MM.1S (cell line): Measurements from ENCODE around the gene HHIPL1.

Experiments
- CTCF ChIP-seq: fragments of 300-600 bp; sonication (generic); IDR thresholded peaks from 2 replicates; pipeline ENCODE4 v1.5.1; 2016; ENCODE audit warnings: antibody characterized with exemption, low read length, mixed read lengths
- EZH2 ChIP-seq: fragments of 300-600 bp; sonication (generic); optimal IDR thresholded peaks from 2 replicates; pipeline ENCODE3; 2017; ENCODE audit warnings: low read depth, mild to moderate bottlenecking, antibody characterized with exemption, low read length, mixed read lengths
- EZH2phosphoT487 ChIP-seq: fragments of 300-600 bp; sonication (generic); IDR thresholded peaks from 2 replicates; pipeline ENCODE4 v1.6.1; 2018; ENCODE audit warnings: antibody characterized with exemption, low read length

GRCh38 chr14:99630202-99630601 is 14.7 kb upstream of the HHIPL1 start:
- no peak for TF ChIP-seq CTCF
- TF ChIP-seq EZH2, result no peak
- TF ChIP-seq EZH2phosphoT487, result no peak
